Left lung (tissue), 10 donors: ENCODE measurements around the gene VPS13C. TPM values are rescaled to one million over a fixed set of nuclear protein-coding genes. Genes with fewer than 3 reads are reported as not detected.
"Not testable (repeated sequence)": the region's sequence is repeated elsewhere in the genome, so short reads cannot be mapped to it uniquely, and the experiment has no call there.

ENCODE experiments used
- ATAC-seq: fragments of 200-7000 bp; cut with Tn5 transposase; one replicate; pipeline ENCODE4 v1.9.1; 2020; ENCODE audit warnings: moderate library complexity
- DNase-seq, 4 donors: peaks; one replicate each; pipeline ENCODE4 v3.0.0-alpha.2; 2013 to 2020
- H3K27ac ChIP-seq, 2 donors: fragments of 200-600 bp; sonication (generic) in 1 of 2; one replicate each; pipeline versions ENCODE4 v1.5.0 to v1.8.0; 2020 to 2021
- H3K27me3 ChIP-seq, 2 donors: fragments of 200-600 bp; sonication (generic) in 1 of 2; one replicate each; pipeline versions ENCODE4 v1.5.0 to v1.8.0; 2020 to 2021
- H3K36me3 ChIP-seq, 2 donors: fragments of 200-600 bp; sonication (generic) in 1 of 2; one replicate each; pipeline versions ENCODE4 v1.5.0 to v1.8.0; 2020 to 2021
- H3K4me1 ChIP-seq, 2 donors: fragments of 200-600 bp; one replicate each; pipeline ENCODE4 v1.8.0; 2021
- H3K4me3 ChIP-seq, 2 donors: fragments of 200-600 bp; sonication (generic) in 1 of 2; one replicate each; pipeline versions ENCODE4 v1.5.0 to v1.8.0; 2020 to 2021; ENCODE audit warnings: mild to moderate bottlenecking in 1 of 2
- H3K9me3 ChIP-seq, 2 donors: fragments of 200-600 bp; sonication (generic) in 1 of 2; one replicate each; pipeline versions ENCODE4 v1.5.0 to v1.8.0; 2020 to 2021
- CTCF ChIP-seq, 2 donors: fragments of 200-600 bp; sonication (generic) in 1 of 2; IDR thresholded peaks; one replicate each; pipeline versions ENCODE4 v1.5.0 to v1.8.0; 2021; ENCODE audit warnings: antibody characterized with exemption in 2 of 2
- intact Hi-C, 2 donors: fragments of 100-400 bp; cut with DNase I; formaldehyde crosslinking; loops; one replicate each; pipeline versions ENCODE4 v1.11.2 to v1.14.2; 2022
- polyA plus RNA-seq, 6 donors: library from polyadenylated mRNA; unstranded; fragments of 120-200 nt; gene quantifications; one replicate each; pipeline ENCODE4 v1.2.1, GENCODE V29; 2013; ENCODE audit not compliant: insufficient read length in 6 of 6
- total RNA-seq, 2 donors: library from RNA; stranded (reverse); fragmentation: NEBNext Ultra II Directional; extraction: Animal tissue kit (Norgen Biotek cat#: 25700); gene quantifications; one replicate each; pipeline ENCODE4 v1.2.1, GENCODE V29; 2021
- donor health status: DM: no; HTN: yes; CAD: no.
- donor health status: DM: no; HTN: no; CAD: no.

Gene VPS13C
- total and polyA plus RNA-seq, 8 donors = 54.8 to 96.7 (median 61.4) TPM

- ATAC-seq (peak; percentile 7), DNase-seq (no peak)
- Histone ChIP-seq H3K4me3 (no peak overlapping the region), H3K9me3 (no peaks in the 10 kb centered on the region), H3K27ac (peak overlapping the region in 1 of 2 donors; percentile 34), H3K36me3 (peaks cover 0 to 4% of the 10 kb centered on the region in 2 donors), H3K27me3 (no peaks in the 10 kb centered on the region), H3K4me1 (peaks cover 14 to 86% of the 10 kb centered on the region in 2 donors)
- TF ChIP-seq CTCF (IDR thresholded peaks at IDR 0.05) = no peak
- intact Hi-C loops = no loop called here
Observed at GRCh38 chr15:62054979-62055378, 5.3 kb downstream of the VPS13C start.

DNA sequence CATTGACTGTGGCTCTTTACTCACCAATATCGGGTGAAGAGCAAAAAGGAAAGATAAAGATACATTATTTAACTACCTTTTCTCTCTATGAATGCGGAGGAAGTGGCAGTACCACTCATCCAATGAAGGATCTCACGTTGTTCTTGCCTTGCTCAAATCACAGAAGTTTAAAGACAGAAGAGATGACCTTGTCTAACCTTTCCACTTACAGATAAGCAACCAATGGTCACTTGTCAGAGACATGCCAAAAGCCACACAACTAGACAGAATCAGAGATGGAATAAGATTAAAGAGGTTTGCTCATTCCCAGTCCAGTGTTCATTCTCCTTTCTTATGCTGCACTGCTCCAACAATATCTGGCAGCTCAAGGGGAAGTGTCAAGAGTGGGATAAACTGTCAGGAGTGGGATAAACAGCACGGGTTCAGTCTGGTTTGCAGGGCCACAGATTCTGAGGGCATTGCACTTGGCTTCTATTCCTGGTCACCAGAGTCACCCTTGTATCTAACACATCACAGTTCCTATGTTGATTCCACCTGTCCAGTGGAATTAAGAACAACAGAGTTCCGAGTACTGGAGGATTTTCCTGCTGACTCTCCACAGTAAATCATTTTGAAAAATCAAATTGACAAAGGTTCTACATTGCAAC, 6.7 kb downstream of the VPS13C start:
- H3K4me3 ChIP-seq = no peak overlapping the region
- ATAC-seq (no peak), DNase-seq (no peak)
- intact Hi-C loops = no loop called here
- peaks cover 0 to 4% of the 10 kb centered on the region in 2 donors for H3K36me3 ChIP-seq
- no peaks in the 10 kb centered on the region for H3K9me3 ChIP-seq
- TF ChIP-seq CTCF (IDR thresholded peaks at IDR 0.05) = no peak
- H3K27ac ChIP-seq = peak overlapping the region in 1 of 2 donors; percentile 25
- H3K4me1 ChIP-seq = peaks cover 7 to 81% of the 10 kb centered on the region in 2 donors
- no peaks in the 10 kb centered on the region for H3K27me3 ChIP-seq

DNA sequence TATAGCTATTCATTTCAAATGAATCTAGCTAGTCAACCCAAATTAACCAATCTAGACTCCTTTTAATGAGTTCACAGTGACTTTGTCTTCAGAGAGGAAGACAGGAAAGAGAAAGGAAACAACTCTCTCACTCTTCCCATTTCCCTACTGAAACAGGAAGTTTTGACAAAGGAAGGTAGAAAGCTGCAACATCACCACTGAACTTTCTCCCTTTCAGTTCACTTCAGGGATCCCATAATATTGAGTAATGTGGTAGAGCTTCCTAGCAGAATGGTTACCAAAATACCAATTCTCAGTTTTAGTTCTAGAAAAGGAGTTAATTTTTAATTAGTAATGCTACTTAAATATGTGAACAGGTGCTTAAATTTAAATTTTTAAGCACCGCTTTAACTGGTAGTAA, 7.5 kb downstream of the VPS13C start:
- intact Hi-C loops = no loop called here
- no peak for DNase-seq
- no peak overlapping the region for H3K4me3 ChIP-seq
- ATAC-seq = no peak
- peaks cover 7 to 72% of the 10 kb centered on the region in 2 donors for H3K4me1 ChIP-seq
- H3K36me3 ChIP-seq = peaks cover 0 to 4% of the 10 kb centered on the region in 2 donors
- H3K9me3 ChIP-seq = no peaks in the 10 kb centered on the region
- no peaks in the 10 kb centered on the region for H3K27me3 ChIP-seq
- H3K27ac ChIP-seq = no peak overlapping the region
- no peak for TF ChIP-seq CTCF (IDR thresholded peaks at IDR 0.05)

- Histone ChIP-seq H3K27me3 (no peaks in the 10 kb centered on the region), H3K36me3 (peaks cover 0 to under 1% of the 10 kb centered on the region in 2 donors), H3K4me1 (peaks cover 7 to 77% of the 10 kb centered on the region in 2 donors), H3K9me3 (no peaks in the 10 kb centered on the region), H3K27ac (no peak overlapping the region), H3K4me3 (no peak overlapping the region)
- ATAC-seq (no peak), DNase-seq (no peak)
- intact Hi-C loops = no loop called here
- no peak for TF ChIP-seq CTCF (IDR thresholded peaks at IDR 0.05)
Observed at GRCh38 chr15:62051166-62051565, 9.1 kb downstream of the VPS13C start.

DNA sequence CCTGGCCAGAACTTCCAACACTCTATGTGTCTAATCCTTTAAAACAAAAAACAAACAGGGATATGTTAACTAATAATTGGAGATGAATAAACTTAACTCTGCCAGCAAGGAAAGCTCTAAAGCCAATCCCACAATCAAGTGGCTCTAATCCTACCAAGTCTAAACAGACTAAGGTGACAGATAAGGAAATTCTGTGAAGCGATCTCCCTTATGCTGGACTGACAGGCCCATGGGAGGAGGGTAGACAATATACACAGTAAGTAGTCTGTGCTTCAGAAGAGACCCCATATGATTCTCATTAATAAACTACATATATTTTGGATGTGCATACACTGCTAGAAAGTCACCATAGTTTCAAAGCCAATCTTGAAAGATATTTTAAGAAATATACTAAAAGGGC, 10.1 kb downstream of the VPS13C start:
- Histone ChIP-seq H3K36me3 (no peaks in the 10 kb centered on the region), H3K9me3 (no peaks in the 10 kb centered on the region), H3K27me3 (no peaks in the 10 kb centered on the region), H3K4me3 (no peak overlapping the region), H3K4me1 (peaks cover 0 to 74% of the 10 kb centered on the region in 2 donors), H3K27ac (no peak overlapping the region)
- ATAC-seq (no peak), DNase-seq (no peak)
- intact Hi-C loops = no loop called here
- no peak for TF ChIP-seq CTCF (IDR thresholded peaks at IDR 0.05)

GRCh38 chr15:62048254-62048653, 12.0 kb downstream of the VPS13C start:
- DNase-seq, intact Hi-C loops, H3K27ac ChIP-seq, H3K27me3 ChIP-seq, H3K36me3 ChIP-seq, H3K4me3 ChIP-seq, H3K9me3 ChIP-seq, ATAC-seq: not testable (repeated sequence)
- H3K4me1 ChIP-seq = peaks cover 0 to 56% of the 10 kb centered on the region in 2 donors
